Eye (tissue), 1 donor: Measurements from ENCODE around the gene CDK15.
A peak's percentile ranks its signal among the peaks of the same experiment; 100 is the strongest.
"Not testable (repeated sequence)": the region's sequence is repeated elsewhere in the genome, so short reads cannot be mapped to it uniquely, and the experiment has no call there.

Source experiments
- DNase-seq: peaks from one replicate; pipeline ENCODE4 v3.0.0-alpha.2; 2015

CDK15 gene

GRCh38 chr2:201831469-201831868 lies 25.1 kb downstream of the CDK15 start:
- no peak for DNase-seq

GRCh38 chr2:201833781-201834180 lies 27.4 kb downstream of the CDK15 start:
- no peak for DNase-seq

DNA sequence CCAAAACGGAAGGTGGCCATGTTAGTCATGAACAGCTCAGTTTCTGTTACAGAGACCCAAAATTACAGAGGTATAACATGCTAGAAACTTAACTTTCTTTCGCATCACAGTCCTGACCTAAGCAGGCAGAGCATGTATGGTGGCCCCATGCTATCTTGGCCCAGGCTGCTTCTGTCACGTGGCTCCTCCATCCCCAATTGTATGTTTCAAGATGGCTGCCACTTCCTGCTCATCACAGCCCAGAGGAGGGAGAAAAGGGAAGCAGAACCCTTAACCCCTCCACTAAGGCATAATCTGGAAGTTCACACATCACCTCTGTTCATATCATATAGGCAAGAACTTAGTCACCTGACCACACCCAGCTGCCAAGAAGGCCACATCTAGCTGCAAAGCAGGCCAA lies 28.7 kb downstream of the CDK15 start:
- no peak for DNase-seq

DNA sequence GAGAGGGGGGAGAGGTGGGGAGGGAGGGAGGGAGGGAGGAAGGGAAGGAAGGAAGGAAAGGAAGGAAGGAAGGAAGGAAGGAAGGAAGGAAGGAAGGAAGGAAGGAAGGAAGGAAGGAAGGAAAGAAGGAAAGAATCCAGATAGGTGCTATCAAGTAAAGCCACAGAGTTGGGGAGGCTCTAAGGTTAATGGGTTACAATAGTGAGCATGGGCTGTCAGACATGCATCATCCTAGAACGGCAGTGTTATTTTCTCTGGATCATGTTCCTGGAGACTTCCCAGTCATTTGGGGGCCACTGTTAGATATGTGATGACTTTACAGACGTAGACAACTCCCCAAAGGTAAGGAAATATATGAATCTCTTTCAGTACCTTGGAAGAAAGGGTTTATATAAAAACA lies 31.1 kb downstream of the CDK15 start:
- DNase-seq = no peak

DNA sequence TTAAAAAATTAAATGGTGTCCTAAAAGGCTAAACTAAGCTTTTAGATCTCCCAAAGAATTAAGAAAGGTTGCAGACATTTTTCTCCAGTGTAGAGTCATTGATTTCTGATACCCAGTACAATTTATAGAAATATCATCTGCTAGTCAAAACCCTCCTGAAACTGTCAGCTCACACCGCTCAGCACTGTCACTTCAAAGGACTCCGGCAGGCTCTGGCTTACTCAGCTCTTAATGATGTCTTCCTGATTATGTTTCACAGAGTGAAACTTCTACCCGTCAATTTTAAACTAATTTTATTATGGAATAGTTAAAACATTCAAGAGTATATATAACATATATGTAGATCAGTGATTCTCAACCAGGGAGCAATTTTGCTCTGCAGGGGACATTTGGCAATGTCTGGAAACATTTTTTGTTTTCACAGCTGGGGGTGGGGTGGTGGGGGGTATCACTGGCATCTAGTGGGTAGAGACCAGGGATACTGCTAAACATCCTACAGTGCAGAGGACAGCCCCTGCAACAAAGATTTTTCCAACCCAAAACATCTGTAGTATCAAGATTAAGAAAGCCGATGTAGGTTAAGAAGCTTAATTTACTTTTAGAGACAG lies 31.6 kb downstream of the CDK15 start:
- no peak for DNase-seq

- DNase-seq = no peak
These were observed 33.4 kb downstream of the CDK15 start for GRCh38 chr2:201839727-201840126.

DNA sequence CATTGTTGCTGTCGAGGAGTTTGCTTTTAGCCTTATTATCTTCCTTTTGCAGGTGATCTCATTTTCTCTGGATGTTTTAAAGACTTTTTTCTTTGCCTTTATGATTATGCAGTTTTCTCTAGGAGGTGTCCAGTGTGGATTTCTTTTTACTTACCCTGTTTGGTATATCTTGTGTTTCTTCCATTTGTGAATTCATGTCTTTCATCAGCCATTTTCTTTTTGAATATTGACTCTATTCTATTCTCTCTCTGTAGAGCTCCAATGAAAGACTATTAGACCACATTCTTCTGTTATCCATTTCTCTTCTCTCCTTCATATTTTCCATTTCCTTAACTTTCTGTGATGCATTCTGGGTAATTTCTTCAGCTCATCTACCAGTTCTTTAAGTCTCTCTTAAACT lies 34.4 kb downstream of the CDK15 start:
- no peak for DNase-seq

DNA sequence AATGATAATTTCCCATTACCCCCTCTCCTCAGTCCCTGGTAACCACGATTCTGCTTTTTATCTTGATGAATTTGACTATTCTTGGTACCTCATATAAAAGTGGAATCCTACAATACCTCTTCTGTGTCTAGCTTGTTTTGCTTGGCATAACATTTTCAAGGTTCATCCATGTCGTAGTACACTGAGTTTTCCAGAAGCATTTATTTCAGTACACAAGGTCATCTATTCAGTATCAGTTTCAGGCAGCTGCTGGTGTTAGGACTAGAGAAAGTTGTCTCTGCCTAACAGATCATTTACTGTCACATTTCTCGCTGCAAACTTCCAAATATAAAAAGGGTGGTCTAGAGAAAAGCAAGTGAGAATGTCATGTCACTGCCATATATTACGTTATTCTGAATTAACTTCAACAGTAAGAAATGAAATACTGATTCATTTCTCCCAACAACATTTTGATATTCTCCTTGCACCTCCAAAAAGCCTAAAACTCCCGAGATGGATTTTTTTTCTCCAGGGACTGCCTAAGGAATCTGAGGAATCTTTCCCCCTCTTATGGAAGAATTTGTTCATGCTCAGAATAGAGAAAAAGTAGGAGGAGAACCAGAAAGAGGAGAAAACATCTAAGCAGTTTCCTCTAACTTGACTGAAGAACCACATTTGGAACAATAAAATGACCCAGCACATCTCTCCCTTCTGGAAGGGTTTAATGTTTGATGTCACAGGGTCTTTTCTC lies 36.0 kb downstream of the CDK15 start:
- DNase-seq = no peak

- not testable (repeated sequence) for DNase-seq
These were observed 38.6 kb downstream of the CDK15 start for GRCh38 chr2:201844922-201845321.

- DNase-seq = no peak
These were observed 41.1 kb downstream of the CDK15 start for GRCh38 chr2:201847481-201847880.

DNA sequence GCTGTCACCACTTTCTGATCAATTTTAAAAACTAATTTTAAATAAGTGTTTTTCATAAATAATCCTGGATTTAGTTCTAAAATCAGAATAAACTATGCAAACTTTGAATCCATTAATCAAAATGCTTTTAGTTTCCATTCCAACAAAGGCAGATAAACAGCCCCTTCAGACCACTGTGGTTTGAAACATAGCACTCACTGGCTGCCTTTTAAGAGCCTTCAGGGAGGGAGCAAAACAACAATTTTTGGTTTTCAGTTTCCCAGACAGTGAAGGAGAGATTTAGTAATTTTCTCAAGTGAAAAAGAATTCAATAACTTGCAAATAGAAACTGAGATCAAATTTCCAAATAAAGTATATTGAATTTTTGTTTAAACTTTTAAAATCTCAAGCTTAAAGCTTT lies 46.1 kb downstream of the CDK15 start:
- no peak for DNase-seq

DNA sequence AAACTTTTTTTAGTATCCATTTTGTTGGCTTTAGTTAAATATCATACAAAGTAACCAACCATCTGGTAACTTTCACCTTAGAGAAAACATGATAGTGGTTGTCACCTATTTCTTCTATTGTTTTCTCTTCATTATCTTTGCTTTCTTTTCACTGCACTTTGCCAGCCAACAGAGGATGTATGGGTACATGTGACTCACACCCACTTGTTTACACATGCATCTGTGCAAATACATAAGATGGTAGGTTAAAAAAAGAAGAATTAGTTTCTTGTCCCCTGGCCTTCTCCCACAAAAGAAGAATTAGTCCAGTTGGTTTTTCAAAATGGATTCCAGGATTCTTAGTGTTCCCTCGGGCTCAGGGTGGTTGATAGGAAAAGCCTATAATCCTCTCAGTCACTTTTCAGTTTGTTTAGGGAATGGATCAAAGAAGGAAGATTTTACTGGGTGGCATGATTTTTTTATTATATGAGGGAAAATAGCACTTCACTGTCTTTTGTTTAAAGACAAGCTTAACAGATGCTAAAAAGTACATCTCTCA lies 46.6 kb downstream of the CDK15 start:
- no peak for DNase-seq

DNA sequence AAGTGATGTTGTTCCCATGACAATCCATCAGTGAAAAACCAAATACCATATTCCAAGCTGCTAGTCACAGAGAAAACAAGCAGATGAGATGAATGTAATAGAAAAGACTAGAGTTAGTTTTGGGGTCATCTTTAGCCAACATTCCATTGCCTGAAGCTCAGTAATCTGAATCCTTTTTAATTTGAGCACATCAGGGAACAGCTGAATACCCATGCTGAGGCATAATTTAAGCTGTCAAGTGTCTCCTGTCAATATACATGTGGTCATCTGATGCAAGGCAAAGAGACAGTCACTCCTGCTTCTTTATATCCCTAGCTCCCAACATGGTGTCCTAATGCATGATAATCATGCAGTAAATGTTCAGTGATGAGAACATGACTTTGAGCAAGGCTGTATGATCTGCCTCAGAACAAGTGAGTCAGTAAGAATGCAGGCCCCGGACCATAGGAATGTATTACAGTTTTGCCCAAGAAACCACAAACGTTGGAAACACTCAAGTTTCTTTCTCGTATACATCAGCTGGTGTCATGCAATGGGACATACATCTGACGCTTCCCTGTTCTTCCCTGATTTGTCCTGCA lies 48.0 kb downstream of the CDK15 start:
- DNase-seq = peak; percentile 54

DNA sequence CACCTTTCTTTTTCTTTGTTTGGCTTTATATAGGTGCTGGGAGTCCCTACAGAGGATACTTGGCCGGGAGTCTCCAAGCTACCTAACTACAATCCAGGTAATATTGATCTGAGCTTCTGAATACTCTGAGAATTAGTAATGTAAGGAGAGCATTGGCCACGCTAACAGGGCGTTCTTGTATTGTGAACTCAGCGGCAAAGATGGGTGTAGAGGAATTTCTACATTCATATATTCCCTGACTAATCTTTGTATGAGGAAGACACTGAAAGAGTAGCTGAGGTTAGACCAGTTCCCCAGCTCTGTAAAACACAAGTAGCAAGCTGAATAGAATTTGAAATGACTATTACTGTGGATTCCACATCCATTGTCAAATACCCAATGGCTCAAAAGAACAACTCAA lies 48.5 kb downstream of the CDK15 start:
- DNase-seq = no peak

- no peak for DNase-seq
These were observed 49.0 kb downstream of the CDK15 start for GRCh38 chr2:201855356-201855755.

DNA sequence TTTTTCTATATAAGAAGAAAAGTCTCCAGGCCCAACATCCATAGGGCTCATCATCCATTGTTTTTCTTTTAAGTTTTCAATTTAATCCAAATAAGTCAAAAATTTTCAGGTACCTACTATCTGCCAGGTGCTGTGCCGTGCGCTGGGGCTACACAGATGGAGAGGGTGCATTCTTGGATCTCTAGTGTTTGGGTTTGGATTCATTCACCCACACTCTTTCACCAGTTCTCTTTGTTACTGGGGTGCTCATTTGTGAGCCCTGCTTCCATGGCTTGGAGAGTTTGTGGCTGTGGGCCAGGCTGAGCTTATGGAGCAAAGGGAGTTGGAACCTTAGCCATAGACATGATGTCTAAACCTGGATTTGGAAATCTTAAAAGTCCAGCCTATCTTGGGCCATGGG lies 51.0 kb downstream of the CDK15 start:
- no peak for DNase-seq

GRCh38 chr2:201858281-201859184 lies 52.2 kb downstream of the CDK15 start:
- peak; percentile 73 for DNase-seq

DNA sequence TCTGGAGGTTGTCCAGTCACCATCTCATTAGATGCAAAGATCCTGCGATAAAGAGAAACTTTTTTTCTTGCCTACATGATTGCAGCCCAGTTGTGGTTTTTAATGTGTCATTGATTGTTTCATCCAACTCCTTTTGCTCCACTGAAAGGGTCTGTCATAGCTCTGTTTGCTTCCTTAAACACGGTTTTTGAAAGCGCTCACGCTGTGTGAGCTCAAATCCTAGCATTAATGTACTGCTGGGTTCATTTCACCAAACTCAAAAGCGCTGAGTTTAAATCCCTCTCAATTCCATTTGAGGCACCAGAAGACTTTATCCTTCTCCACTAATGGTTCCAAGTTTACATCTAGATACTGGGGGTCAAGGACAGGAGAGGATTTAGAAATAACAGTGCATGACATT lies 53.6 kb downstream of the CDK15 start:
- DNase-seq = peak; percentile 52

- peak; percentile 93 for DNase-seq
These were observed 54.3 kb downstream of the CDK15 start for GRCh38 chr2:201860636-201861066.

GRCh38 chr2:201862843-201863242 lies 56.5 kb downstream of the CDK15 start:
- DNase-seq = peak; percentile 62

GRCh38 chr2:201866643-201867473 lies 60.5 kb downstream of the CDK15 start:
- no peak for DNase-seq

DNA sequence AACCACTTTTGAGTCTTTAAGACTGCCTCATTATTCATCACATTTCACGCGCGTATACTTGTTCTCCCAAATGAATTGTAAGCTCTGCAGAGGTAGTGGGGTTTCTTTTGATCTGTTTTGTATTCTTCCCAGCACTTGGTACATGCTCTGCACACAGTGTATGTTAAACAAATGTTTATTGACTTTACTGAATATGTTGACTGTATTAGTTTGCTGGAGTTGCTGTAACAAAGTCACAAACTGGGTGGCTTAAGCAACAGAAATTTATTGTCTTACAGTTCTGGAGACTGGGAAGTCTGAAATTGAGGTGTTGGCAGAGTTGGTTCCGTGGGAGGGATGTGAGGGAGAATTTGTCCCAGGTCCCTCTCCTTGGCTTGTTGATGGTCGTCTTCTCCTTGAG lies 65.1 kb downstream of the CDK15 start:
- DNase-seq = no peak
